Suprapubic skin (tissue), 4 donors: ENCODE measurements around the gene YBEY. TPM values are rescaled to one million over a fixed set of nuclear protein-coding genes. Genes with fewer than 3 reads are reported as not detected.

Experiments
- DNase-seq, 2 donors: peaks; one replicate each; pipeline ENCODE4 v3.0.0-alpha.2; 2019; ENCODE audit warnings: low spot score in 2 of 2
- H3K27ac ChIP-seq: fragments of 200-600 bp; sonication (generic); one replicate; pipeline ENCODE4 v1.5.1; 2019
- H3K27me3 ChIP-seq: fragments of 200-600 bp; sonication (generic); one replicate; pipeline ENCODE4 v1.5.1; 2019
- H3K36me3 ChIP-seq: fragments of 200-600 bp; sonication (generic); one replicate; pipeline ENCODE4 v1.5.1; 2019
- H3K4me1 ChIP-seq: fragments of 200-600 bp; sonication (generic); one replicate; pipeline ENCODE4 v1.5.1; 2019
- H3K4me3 ChIP-seq: fragments of 200-600 bp; sonication (generic); one replicate; pipeline ENCODE4 v1.5.1; 2019; ENCODE audit warnings: mild to moderate bottlenecking
- H3K9me3 ChIP-seq: fragments of 200-600 bp; sonication (generic); one replicate; pipeline ENCODE4 v1.5.1; 2019
- EP300 ChIP-seq: sonication (generic); formaldehyde crosslinking; IDR thresholded peaks from one replicate; pipeline ENCODE4 v1.6.1; 2017; ENCODE audit warnings: antibody characterized with exemption
- POLR2A ChIP-seq, 2 donors: fragments of 450-650 bp; IDR thresholded peaks; one replicate each; pipeline ENCODE4 v1.6.1; 2017; ENCODE audit warnings: antibody characterized with exemption in 2 of 2, mild to moderate bottlenecking in 2 of 2, moderate library complexity in 2 of 2
- POLR2AphosphoS5 ChIP-seq, 3 donors: sonication (generic); formaldehyde crosslinking; IDR thresholded peaks; one replicate each; pipeline ENCODE4 v1.6.1; 2017; ENCODE audit warnings: antibody characterized with exemption in 3 of 3
- WGBS: methylation state at CpG from one replicate; pipeline ENCODE4 v1.1.5; 2018; 5-methylcytosine and 5-hydroxymethylcytosine counted together
- total RNA-seq, 4 donors: library from RNA; depleted of rRNA; stranded (reverse); fragments of >200 nt; gene quantifications; one replicate each; pipeline ENCODE4 v1.1.0, GENCODE V29; 2016
- TF ChIP-seq, protein P1 (sequence below), 2 donors: fragments of 200-600 bp in 1 of 2; fragments of 450-650 bp in 1 of 2; sonication (generic) in 1 of 2; IDR thresholded peaks; one replicate each; pipeline ENCODE4 v1.5.1; 2016 to 2019; ENCODE audit warnings: antibody characterized with exemption in 2 of 2, mild to moderate bottlenecking in 1 of 2, moderate library complexity in 1 of 2

The YBEY gene
- total RNA-seq, 4 donors from 2014 or later: 13.3 to 23.8 (median 18.8) TPM

DNA sequence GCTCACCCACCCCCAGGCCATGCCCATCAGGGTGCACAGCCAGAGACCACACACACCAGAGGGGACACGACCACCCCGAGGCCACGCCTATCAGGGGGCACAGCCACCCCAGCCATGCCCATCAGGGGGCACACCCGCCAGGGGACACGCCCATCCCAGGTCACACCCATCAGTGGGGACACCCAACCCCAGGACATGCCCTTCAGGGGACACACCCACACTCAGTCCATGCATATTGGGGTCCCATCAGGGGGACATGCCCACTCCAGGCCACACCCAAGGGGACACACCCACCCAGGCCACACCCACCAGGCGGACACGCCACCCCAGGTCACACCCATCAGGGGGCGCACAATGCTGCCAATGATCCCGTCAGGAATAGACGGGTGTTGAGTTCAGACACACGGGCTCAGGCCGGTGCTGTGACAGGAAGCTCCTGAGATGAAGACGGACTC, 21.4 kb upstream of the YBEY start:
- Histone ChIP-seq H3K27me3 (no peaks in the 10 kb centered on the region), H3K36me3 (peaks cover 97% of the 10 kb centered on the region), H3K27ac (no peak overlapping the region), H3K9me3 (no peaks in the 10 kb centered on the region), H3K4me1 (no peaks in the 10 kb centered on the region), H3K4me3 (no peak overlapping the region)
- no CpG with 5 or more reads among the region's 13 CpGs for WGBS
- no peak for DNase-seq
- TF ChIP-seq, protein P1, sequence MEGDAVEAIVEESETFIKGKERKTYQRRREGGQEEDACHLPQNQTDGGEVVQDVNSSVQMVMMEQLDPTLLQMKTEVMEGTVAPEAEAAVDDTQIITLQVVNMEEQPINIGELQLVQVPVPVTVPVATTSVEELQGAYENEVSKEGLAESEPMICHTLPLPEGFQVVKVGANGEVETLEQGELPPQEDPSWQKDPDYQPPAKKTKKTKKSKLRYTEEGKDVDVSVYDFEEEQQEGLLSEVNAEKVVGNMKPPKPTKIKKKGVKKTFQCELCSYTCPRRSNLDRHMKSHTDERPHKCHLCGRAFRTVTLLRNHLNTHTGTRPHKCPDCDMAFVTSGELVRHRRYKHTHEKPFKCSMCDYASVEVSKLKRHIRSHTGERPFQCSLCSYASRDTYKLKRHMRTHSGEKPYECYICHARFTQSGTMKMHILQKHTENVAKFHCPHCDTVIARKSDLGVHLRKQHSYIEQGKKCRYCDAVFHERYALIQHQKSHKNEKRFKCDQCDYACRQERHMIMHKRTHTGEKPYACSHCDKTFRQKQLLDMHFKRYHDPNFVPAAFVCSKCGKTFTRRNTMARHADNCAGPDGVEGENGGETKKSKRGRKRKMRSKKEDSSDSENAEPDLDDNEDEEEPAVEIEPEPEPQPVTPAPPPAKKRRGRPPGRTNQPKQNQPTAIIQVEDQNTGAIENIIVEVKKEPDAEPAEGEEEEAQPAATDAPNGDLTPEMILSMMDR (IDR thresholded peaks at IDR 0.05): no peak
- TF ChIP-seq EP300 (no peak), POLR2AphosphoS5 (IDR thresholded peaks at IDR 0.05) (no peak), POLR2A (IDR thresholded peaks at IDR 0.05) (no peak)

DNA sequence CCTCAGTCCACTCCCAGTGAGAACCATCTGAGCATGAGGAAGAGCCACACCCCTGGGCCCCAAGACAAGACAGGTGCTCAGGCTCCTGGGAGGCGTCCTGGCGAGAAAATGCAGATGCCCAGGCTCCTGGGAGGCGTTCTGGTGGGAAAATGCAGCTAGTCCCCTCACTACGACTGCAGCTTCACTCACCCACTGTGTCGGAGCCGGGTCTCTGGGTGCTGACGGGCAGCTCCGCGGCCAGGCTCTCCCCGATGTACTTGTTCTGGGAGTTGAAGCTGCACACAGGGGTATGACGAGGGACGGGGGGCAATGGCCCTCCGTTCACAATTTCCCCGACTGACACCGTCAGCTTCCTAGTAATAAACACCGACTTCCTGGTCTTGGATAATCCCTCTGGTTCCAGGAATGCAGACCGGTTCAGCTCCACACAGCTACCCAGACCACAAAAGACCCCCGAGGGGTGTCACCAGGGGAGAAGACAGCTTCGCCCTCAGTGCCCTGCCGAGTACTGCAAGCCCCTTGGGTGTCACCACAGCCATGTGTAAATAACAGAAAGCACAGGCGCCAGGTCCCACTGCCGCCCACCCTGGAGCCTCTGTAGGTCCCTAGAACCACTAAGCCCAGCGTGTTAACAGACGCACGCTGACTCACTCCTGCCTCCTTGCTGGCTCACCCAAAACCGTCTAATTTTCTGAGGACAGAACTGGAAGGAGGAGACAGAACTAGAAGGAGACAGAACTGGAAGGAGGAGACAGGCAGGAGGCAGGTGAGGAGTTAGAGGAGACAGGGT, 20.2 kb upstream of the YBEY start:
- DNase-seq: no peak
- no peak overlapping the region for H3K27ac ChIP-seq
- no peak overlapping the region for H3K4me3 ChIP-seq
- no peaks in the 10 kb centered on the region for H3K27me3 ChIP-seq
- TF ChIP-seq EP300: no peak
- no peak for TF ChIP-seq POLR2A (IDR thresholded peaks at IDR 0.05)
- TF ChIP-seq, protein P1 (IDR thresholded peaks at IDR 0.05): no peak
- TF ChIP-seq POLR2AphosphoS5 (IDR thresholded peaks at IDR 0.05): no peak
- H3K4me1 ChIP-seq: no peaks in the 10 kb centered on the region
- no peaks in the 10 kb centered on the region for H3K9me3 ChIP-seq
- peaks cover 97% of the 10 kb centered on the region for H3K36me3 ChIP-seq
- WGBS: 88% methylated on average over 26 of the region's 26 CpGs

DNA sequence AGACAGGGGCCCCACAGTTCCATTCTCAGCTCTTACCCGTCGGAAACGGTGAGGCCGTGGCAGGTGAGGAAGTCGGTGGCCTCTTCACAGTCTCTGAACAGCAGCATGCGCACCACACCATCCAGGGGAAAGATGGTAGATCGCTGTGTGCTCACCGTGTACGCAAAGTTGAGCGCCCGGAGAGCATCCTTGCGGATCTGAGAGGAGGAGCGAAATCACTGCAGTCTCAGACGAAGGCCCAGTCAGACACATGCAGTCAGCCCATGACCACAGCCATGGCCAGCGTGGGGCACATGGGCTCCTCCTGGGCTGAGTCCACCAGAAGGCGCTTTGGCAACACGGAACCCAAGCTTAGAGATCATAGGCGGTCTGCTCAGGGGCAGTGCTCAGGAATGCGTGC, 19.2 kb upstream of the YBEY start:
- no peak for DNase-seq
- H3K4me1 ChIP-seq: no peaks in the 10 kb centered on the region
- 95% methylated on average over 19 of the region's 19 CpGs for WGBS
- H3K4me3 ChIP-seq: no peak overlapping the region
- no peaks in the 10 kb centered on the region for H3K9me3 ChIP-seq
- H3K36me3 ChIP-seq: peaks cover 97% of the 10 kb centered on the region
- TF ChIP-seq POLR2A (IDR thresholded peaks at IDR 0.05) (no peak), POLR2AphosphoS5 (IDR thresholded peaks at IDR 0.05) (no peak), EP300 (no peak)
- TF ChIP-seq, protein P1 (IDR thresholded peaks at IDR 0.05): no peak
- H3K27me3 ChIP-seq: no peaks in the 10 kb centered on the region
- H3K27ac ChIP-seq: no peak overlapping the region

DNA sequence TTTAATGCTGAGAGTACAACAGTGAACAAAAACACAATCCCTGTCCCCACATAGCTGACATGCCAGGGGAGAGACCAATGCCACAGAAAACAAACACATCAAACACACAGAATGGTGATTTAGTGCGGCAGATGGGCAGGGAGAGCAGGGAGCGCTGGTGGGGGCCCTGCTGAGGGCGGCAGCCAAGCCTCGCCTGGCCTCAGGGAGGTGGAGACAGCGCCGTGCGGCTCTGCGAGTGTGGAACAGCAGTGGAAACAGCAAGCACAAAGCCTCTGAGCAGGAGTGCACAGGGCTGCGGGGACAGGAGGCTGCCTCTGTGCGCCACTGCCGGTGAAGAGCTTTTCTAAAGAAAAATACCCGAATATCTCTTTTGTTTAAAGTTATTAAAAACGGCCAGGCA, 17.8 kb upstream of the YBEY start:
- no peaks in the 10 kb centered on the region for H3K4me1 ChIP-seq
- WGBS: 92% methylated on average over 13 of the region's 13 CpGs
- peaks cover 100% of the 10 kb centered on the region for H3K36me3 ChIP-seq
- H3K27me3 ChIP-seq: no peaks in the 10 kb centered on the region
- TF ChIP-seq EP300 (no peak), POLR2AphosphoS5 (IDR thresholded peaks at IDR 0.05) (no peak), POLR2A (IDR thresholded peaks at IDR 0.05) (no peak)
- TF ChIP-seq, protein P1 (IDR thresholded peaks at IDR 0.05): no peak
- H3K9me3 ChIP-seq: no peaks in the 10 kb centered on the region
- no peak overlapping the region for H3K27ac ChIP-seq
- DNase-seq: no peak
- H3K4me3 ChIP-seq: no peak overlapping the region

DNA sequence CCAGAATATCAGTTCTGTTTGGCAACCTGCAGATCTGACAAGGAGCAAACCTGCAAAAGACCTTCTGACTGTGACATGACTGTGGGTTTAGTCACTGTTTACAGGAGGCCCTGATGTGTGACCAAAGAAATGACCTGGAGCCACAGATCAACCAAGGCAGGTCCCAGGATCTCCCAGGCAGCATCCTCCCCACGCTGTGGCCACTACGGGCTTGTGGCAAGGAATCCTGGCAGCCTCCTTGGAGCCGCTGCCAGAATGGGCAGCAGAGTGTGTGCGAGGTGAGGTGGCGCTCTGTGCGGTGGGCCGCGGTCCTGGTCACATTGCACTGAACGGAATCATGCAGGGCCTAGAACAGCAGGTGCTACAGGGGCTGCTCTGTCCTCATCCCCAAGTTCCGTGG, 16.7 kb upstream of the YBEY start:
- peaks cover 100% of the 10 kb centered on the region for H3K36me3 ChIP-seq
- H3K27me3 ChIP-seq: no peaks in the 10 kb centered on the region
- 100% methylated on average over 1 of the region's 10 CpGs for WGBS
- no peaks in the 10 kb centered on the region for H3K9me3 ChIP-seq
- H3K27ac ChIP-seq: no peak overlapping the region
- DNase-seq: no peak
- TF ChIP-seq POLR2AphosphoS5 (IDR thresholded peaks at IDR 0.05) (no peak), EP300 (no peak), POLR2A (IDR thresholded peaks at IDR 0.05) (no peak)
- TF ChIP-seq, protein P1 (IDR thresholded peaks at IDR 0.05): no peak
- no peaks in the 10 kb centered on the region for H3K4me1 ChIP-seq
- H3K4me3 ChIP-seq: no peak overlapping the region
